BLaER1 treated with 17β-estradiol and CSF1 and Interleukin-3, amounts not matched to agents 10 nM and 100 nM (cell line): ENCODE measurements around the gene S100A11.
A peak's percentile ranks its signal among the peaks of the same experiment; 100 is the strongest.
"Not testable (repeated sequence)": the region's sequence is repeated elsewhere in the genome, so short reads cannot be mapped to it uniquely, and the experiment has no call there.

Source experiments
- H3K27ac ChIP-seq, 11 experiments: shearing (Covaris generic); formaldehyde crosslinking; 2 replicates each; pipeline ENCODE4 v1.8.1; 2022
- H3K27me3 ChIP-seq, 11 experiments: shearing (Covaris generic); formaldehyde crosslinking; 2 replicates each; pipeline ENCODE4 v1.8.1; 2022
- H3K36me3 ChIP-seq, 11 experiments: shearing (Covaris generic); formaldehyde crosslinking; 2 replicates each; pipeline ENCODE4 v1.8.1; 2022
- H3K4me1 ChIP-seq, 10 experiments: shearing (Covaris generic); formaldehyde crosslinking; 2 replicates each; pipeline ENCODE4 v1.8.1; 2022
- H3K4me2 ChIP-seq, 11 experiments: shearing (Covaris generic); formaldehyde crosslinking; 2 replicates each; pipeline ENCODE4 v1.8.1; 2022
- H3K4me3 ChIP-seq, 10 experiments: shearing (Covaris generic); formaldehyde crosslinking; 2 replicates each; pipeline ENCODE4 v1.8.1; 2022
- H3K9ac ChIP-seq, 11 experiments: shearing (Covaris generic); formaldehyde crosslinking; 2 replicates each; pipeline ENCODE4 v1.8.1; 2022
- H3K9me3 ChIP-seq, 11 experiments: shearing (Covaris generic); formaldehyde crosslinking; replicated peaks in 1 of 11; 2 replicates each; pipeline ENCODE4 v1.8.1; 2022
- H4K20me1 ChIP-seq, 11 experiments: shearing (Covaris generic); formaldehyde crosslinking; 2 replicates each; pipeline ENCODE4 v1.8.1; 2022
- Cebpa-rat ChIP-seq, 11 experiments: shearing (Covaris generic); IDR thresholded peaks; 2 replicates each; pipeline ENCODE4 v1.8.1; 2022

S100A11 gene

GRCh38 chr1:152036267-152037216 lies at the start of gene S100A11:
Gene S100A11 (minus strand): TSS chr1:152037004. CDS start chr1:152036915, 89 bp downstream.
- Histone ChIP-seq H3K27ac (peak within 1 kb of the TSS; percentile 79 to 98 (median 88)), H3K4me3 (peak within 1 kb of the TSS; percentile 58 to 79 (median 68)), H3K9me3 (peaks cover 0 to 16% (median 0%) of the 10 kb centered on the region in 11 experiments; a peak in 3 of 22 replicates), H3K36me3 (peaks cover 9 to 39% (median 28%) of the 10 kb centered on the region in 11 experiments), H3K4me2 (peak within 1 kb of the TSS; percentile 84 to 99 (median 97)), H3K9ac (peak within 1 kb of the TSS; percentile 78 to 98 (median 85)), H4K20me1 (peaks cover 0 to 38% (median 0%) of the 10 kb centered on the region in 11 experiments; a peak in 9 of 22 replicates), H3K4me1 (peaks cover 51 to 86% (median 65%) of the 10 kb centered on the region in 10 experiments), H3K27me3 (no peaks in the 10 kb centered on the region)
- no peak for TF ChIP-seq Cebpa-rat (IDR thresholded peaks at IDR 0.05)

- no peak overlapping the region for H3K4me2 ChIP-seq
- H3K9ac ChIP-seq = no peak overlapping the region
- H3K27me3 ChIP-seq = no peaks in the 10 kb centered on the region
- no peak overlapping the region for H3K27ac ChIP-seq
- 0 out of 22 replicates have a peak, but pooled peaks cover 0 to under 1% (median 0%) of the 10 kb centered on the region in 11 experiments for H3K9me3 ChIP-seq
- peaks cover 0 to 10% (median 8%) of the 10 kb centered on the region in 10 experiments; a peak in 10 of 20 replicates for H3K4me1 ChIP-seq
- H3K36me3 ChIP-seq = no peaks in the 10 kb centered on the region
- no peaks in the 10 kb centered on the region for H4K20me1 ChIP-seq
- TF ChIP-seq Cebpa-rat (IDR thresholded peaks at IDR 0.05) = no peak
- H3K4me3 ChIP-seq = no peak overlapping the region
Observed at GRCh38 chr1:152084853-152085252, 48.0 kb upstream of the S100A11 start.

DNA sequence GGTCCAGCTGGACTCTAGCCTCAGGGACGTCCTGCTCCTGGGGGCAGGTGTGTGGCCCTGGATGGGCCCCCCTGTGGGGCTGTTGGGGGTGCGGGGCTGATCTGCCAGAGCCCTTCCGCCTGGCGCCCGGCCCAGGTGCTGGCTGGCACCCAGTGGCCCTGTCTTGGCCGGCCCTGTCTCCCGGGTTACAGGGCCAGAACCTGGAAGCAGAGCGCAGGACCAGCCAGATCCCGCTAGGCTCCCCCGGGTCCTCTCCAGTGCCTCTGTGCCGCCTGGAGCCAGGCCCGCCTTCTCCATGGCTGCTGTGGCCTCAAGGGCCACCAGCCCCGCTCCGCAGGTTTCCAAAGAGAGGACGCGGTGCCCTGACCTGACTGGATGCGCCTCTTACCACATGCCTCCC lies 44.2 kb upstream of the S100A11 start:
- not testable (repeated sequence) for H3K4me2 ChIP-seq, H3K27ac ChIP-seq, H3K36me3 ChIP-seq, H3K4me3 ChIP-seq, H3K4me1 ChIP-seq, H3K27me3 ChIP-seq, H3K9ac ChIP-seq, H4K20me1 ChIP-seq
- peaks cover 4 to 15% (median 8%) of the 10 kb centered on the region in 11 experiments; a peak in 15 of 22 replicates for H3K9me3 ChIP-seq

DNA sequence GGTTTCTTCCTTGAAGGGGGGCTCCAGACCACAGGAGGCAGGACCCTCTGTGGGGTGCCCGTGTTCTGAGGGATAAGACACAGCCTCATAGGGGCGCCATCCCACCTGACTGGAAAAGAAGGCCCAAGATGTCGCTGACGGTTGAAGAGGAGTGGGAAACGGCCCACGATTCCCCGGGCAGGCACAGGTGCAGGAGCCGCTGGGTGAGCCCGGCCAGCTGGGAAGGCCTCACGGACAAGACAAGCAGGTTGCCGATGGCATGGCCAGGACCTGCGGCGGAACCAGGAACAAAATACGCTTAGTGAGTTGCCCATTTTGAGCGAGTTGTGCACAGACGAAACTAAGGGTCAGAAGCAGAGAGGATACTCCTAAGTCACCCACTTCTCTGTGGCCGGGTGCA lies 43.7 kb upstream of the S100A11 start:
- peaks cover 4 to 15% (median 8%) of the 10 kb centered on the region in 11 experiments; a peak in 15 of 22 replicates for H3K9me3 ChIP-seq
- not testable (repeated sequence) for H3K36me3 ChIP-seq, H3K4me2 ChIP-seq, H3K9ac ChIP-seq, H4K20me1 ChIP-seq, H3K27ac ChIP-seq, H3K4me3 ChIP-seq, H3K4me1 ChIP-seq, H3K27me3 ChIP-seq

DNA sequence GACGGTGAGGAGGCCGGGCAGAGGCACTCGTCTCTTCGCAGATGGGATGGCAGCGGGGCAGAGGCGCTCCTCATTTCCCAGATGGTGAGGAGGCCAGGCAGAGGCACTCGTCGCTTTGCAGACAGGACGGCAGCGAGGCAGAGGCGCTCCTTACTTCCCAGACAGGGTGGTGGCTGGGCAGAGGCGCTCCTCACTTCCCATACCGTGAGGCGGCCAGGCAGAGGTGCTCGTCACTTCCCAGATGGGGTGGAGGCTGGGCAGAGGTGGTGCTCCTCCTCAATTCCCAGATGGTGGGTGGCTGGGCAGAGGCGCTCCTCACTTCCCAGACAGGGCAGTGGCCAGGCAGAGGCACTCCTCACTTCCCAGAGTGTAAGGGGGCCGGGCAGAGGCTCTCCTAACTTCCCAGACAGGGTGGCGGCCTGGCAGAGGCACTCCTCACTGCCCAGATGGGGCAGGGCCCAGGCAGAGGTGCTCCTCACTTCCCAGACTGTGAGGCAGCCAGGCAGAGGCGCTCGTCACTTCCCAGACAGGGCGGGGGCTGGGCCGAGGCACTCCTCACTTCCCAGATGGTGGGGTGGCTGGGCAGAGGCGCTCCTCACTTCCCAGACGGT lies 42.1 kb upstream of the S100A11 start:
- Histone ChIP-seq H3K4me2 (no peak overlapping the region), H3K27me3 (no peaks in the 10 kb centered on the region; a peak in 1 of 22 replicates), H3K27ac (no peak overlapping the region), H3K4me1 (no peaks in the 10 kb centered on the region), H4K20me1 (no peaks in the 10 kb centered on the region), H3K36me3 (no peaks in the 10 kb centered on the region), H3K9ac (no peak overlapping the region), H3K4me3 (no peak overlapping the region), H3K9me3 (peaks cover 4 to 15% (median 8%) of the 10 kb centered on the region in 11 experiments; a peak in 15 of 22 replicates)
- no peak for TF ChIP-seq Cebpa-rat (IDR thresholded peaks at IDR 0.05)

GRCh38 chr1:152072311-152072710 lies 35.5 kb upstream of the S100A11 start:
- Histone ChIP-seq H3K4me2 (no peak overlapping the region), H3K4me1 (peaks cover 6 to 18% (median 9%) of the 10 kb centered on the region in 10 experiments; a peak in 19 of 20 replicates), H3K36me3 (no peaks in the 10 kb centered on the region), H3K4me3 (no peak overlapping the region), H3K27me3 (no peaks in the 10 kb centered on the region), H3K9me3 (no peaks in the 10 kb centered on the region), H4K20me1 (no peaks in the 10 kb centered on the region), H3K9ac (no peak overlapping the region), H3K27ac (no peak overlapping the region)
- no peak for TF ChIP-seq Cebpa-rat (IDR thresholded peaks at IDR 0.05)

DNA sequence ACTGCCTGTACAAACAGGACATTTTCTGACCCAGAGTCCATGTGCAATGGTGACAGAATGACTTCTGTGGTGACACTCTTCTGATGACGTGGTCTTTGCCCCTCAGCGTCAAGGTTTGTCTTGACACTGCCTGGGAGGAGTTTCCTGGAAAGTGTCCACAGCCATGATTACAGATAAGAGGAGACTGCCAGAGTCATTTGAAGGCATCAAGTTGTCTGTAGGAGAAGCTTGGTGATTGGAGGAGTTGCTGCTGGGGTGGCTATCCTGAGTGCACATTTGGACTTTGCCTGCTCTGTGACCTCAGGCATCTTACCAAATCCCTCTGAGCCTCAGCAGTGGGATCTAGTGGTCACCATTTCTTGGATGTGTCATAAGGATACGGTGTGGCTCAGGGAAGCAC lies 34.3 kb upstream of the S100A11 start:
- no peaks in the 10 kb centered on the region for H3K36me3 ChIP-seq
- no peak overlapping the region for H3K4me2 ChIP-seq
- no peak overlapping the region for H3K4me3 ChIP-seq
- H3K9me3 ChIP-seq = no peaks in the 10 kb centered on the region
- H3K4me1 ChIP-seq = peaks cover 15 to 30% (median 19%) of the 10 kb centered on the region in 10 experiments
- H3K27ac ChIP-seq = no peak overlapping the region
- no peaks in the 10 kb centered on the region for H4K20me1 ChIP-seq
- TF ChIP-seq Cebpa-rat (IDR thresholded peaks at IDR 0.05) = no peak
- H3K9ac ChIP-seq = no peak overlapping the region
- H3K27me3 ChIP-seq = no peaks in the 10 kb centered on the region

- Histone ChIP-seq H3K27ac (peak overlapping the region in 7 of 11 experiments; percentile 8 to 80 (median 54); a peak in 12 of 22 replicates), H3K4me3 (no peak overlapping the region), H3K36me3 (no peaks in the 10 kb centered on the region), H3K27me3 (no peaks in the 10 kb centered on the region), H3K9ac (peak overlapping the region in 1 of 11 experiments; percentile 39; a peak in 1 of 22 replicates), H3K4me2 (peak overlapping the region; percentile 10 to 87 (median 63); a peak in 19 of 22 replicates), H3K4me1 (peaks cover 15 to 35% (median 19%) of the 10 kb centered on the region in 10 experiments), H4K20me1 (no peaks in the 10 kb centered on the region), H3K9me3 (no peaks in the 10 kb centered on the region; a peak in 1 of 22 replicates)
- TF ChIP-seq Cebpa-rat (IDR thresholded peaks at IDR 0.05) = no peak
Observed at GRCh38 chr1:152067929-152068328, 31.1 kb upstream of the S100A11 start.

GRCh38 chr1:152067150-152067549 lies 30.3 kb upstream of the S100A11 start:
- H3K4me1 ChIP-seq = peaks cover 15 to 35% (median 19%) of the 10 kb centered on the region in 10 experiments
- peak overlapping the region in 5 of 11 experiments; percentile 13 to 54 (median 41); a peak in 7 of 22 replicates for H3K9ac ChIP-seq
- H3K27me3 ChIP-seq = no peaks in the 10 kb centered on the region
- no peaks in the 10 kb centered on the region for H3K36me3 ChIP-seq
- H4K20me1 ChIP-seq = no peaks in the 10 kb centered on the region
- TF ChIP-seq Cebpa-rat (IDR thresholded peaks at IDR 0.05) = peak in 7 of 11 experiments; percentile 8 to 81 (median 69); a peak in 10 of 22 replicates
- peak overlapping the region; percentile 10 to 87 (median 63); a peak in 20 of 22 replicates for H3K4me2 ChIP-seq
- peak overlapping the region in 8 of 11 experiments; percentile 5 to 80 (median 72); a peak in 14 of 22 replicates for H3K27ac ChIP-seq
- H3K9me3 ChIP-seq = no peaks in the 10 kb centered on the region; a peak in 1 of 22 replicates
- no peak overlapping the region for H3K4me3 ChIP-seq
